VCaP (cell line): ENCODE data around the gene STYK1.

ENCODE experiments used
- H3K27ac ChIP-seq: fragments of 450-650 bp; 2 replicates; pipeline ENCODE4 v1.5.1; 2017
- TF ChIP-seq, protein P1 (sequence below): fragments of 450-650 bp; conservative IDR thresholded peaks from 2 replicates; pipeline ENCODE4 v1.5.1; 2017; ENCODE audit warnings: mild to moderate bottlenecking, moderate library complexity

STYK1 gene

DNA sequence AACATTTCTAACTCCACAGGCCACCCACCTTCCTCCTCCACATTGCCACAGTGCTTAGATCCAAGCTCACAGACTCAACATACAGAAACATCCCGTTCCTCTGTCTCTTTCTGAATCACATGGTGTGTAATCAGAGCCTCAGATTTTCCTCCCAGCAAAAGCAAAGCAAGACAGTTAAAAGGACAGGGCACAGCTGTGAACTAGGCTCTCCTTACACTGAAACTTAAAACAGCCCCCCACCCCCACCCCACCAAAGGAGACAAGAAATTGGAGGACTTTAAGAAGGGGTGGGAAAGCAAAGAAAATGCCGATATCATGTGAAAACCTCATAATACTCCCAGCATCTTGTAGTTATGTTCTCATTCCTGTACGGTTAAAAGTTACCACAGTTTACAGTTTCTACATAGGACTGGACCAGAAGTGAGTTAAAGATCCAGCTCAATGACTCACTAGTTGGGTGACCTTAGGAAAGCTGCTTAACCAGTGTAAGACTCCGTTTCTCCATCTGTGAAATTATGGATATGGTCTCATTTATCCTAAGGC, 44.5 kb upstream of the STYK1 start:
- TF ChIP-seq, protein P1, sequence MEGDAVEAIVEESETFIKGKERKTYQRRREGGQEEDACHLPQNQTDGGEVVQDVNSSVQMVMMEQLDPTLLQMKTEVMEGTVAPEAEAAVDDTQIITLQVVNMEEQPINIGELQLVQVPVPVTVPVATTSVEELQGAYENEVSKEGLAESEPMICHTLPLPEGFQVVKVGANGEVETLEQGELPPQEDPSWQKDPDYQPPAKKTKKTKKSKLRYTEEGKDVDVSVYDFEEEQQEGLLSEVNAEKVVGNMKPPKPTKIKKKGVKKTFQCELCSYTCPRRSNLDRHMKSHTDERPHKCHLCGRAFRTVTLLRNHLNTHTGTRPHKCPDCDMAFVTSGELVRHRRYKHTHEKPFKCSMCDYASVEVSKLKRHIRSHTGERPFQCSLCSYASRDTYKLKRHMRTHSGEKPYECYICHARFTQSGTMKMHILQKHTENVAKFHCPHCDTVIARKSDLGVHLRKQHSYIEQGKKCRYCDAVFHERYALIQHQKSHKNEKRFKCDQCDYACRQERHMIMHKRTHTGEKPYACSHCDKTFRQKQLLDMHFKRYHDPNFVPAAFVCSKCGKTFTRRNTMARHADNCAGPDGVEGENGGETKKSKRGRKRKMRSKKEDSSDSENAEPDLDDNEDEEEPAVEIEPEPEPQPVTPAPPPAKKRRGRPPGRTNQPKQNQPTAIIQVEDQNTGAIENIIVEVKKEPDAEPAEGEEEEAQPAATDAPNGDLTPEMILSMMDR, result no peak
- peak overlapping the region; percentile 97 for H3K27ac ChIP-seq

DNA sequence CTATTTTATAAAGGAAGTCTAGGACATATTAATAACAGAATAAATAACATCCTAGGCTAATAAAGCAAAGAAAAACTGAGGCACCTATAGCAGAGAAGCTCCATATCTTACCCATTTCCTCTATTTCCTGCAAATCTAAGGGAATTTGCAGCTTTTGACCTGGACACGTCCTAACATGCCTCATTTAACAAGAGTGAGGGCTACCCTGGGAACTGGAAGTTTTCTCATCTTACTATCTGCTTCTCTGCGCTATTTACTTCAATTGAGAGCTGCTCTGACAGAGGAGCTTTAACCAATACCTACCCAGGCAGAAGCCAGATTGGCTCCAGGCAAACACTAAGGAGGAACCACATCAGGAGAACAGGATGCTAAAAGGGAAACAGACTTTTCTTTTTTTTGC, 43.6 kb upstream of the STYK1 start:
- H3K27ac ChIP-seq, result peak overlapping the region; percentile 97
- TF ChIP-seq, protein P1, result no peak

DNA sequence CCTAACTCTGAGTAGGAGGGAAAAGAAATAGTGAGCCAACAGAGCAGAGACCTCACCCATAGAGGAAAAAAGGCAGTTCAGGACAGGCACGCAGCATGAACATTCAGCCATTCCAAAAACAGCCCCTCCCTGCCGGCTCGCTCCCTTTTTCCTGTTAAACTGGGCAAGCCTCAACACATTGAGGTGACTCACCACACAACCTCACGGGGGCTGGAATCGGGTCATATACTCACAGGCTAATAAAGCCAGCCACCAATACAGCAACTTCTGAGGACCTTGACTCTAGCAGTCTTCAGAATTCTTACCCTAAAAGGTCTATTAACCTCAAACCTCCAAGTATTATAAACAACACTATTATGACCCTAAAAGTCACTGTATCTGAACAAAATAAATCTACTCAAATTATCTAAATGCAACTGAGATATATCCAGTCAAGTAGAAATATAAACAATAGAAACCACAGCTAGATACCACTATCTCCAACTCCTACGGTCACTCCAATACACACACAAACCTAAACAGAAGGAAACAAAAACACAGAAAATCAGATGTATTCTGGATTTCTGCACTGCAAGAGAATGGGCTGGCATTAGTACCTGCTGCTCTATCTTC, 43.0 kb upstream of the STYK1 start:
- peak overlapping the region; percentile 97 for H3K27ac ChIP-seq
- TF ChIP-seq, protein P1, result no peak

DNA sequence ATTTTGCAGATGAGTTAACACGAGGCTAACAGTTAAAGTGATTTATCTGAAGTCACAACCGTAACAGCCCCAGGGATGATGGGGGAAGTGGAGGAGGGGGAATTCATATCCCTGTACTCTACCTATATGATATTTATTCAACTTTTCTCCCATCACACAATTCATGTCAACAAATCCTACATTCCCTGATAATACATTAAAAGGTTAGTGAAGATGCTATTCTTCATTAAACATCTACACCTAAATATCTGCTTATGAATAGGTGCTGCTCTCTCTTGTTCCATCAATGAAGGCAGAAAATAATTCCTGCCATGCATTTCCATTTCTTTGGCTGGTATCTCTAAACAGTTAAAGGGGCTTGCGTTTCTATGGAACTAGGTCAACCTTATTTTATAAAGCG, 42.4 kb upstream of the STYK1 start:
- H3K27ac ChIP-seq, result peak overlapping the region; percentile 97
- TF ChIP-seq, protein P1, result no peak

DNA sequence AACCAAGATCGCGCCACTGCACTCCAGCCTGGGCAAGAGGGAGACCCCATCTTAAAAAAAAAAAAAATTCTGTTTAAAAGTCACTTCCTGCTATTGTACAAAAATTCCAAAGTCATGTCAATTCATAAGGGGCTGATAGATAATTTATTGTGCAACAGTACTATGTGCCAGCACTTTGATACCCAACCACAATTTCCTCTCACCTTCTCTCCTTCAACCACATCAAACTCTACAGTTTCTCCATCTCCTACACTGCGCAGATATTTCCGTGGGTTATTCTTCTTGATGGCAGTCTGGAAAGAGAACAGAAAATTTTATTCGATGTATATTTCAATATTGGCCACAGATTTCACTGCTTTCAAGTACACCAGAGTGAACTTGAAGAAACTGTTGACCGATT, 41.6 kb upstream of the STYK1 start:
- peak overlapping the region; percentile 97 for H3K27ac ChIP-seq
- TF ChIP-seq, protein P1, result no peak

DNA sequence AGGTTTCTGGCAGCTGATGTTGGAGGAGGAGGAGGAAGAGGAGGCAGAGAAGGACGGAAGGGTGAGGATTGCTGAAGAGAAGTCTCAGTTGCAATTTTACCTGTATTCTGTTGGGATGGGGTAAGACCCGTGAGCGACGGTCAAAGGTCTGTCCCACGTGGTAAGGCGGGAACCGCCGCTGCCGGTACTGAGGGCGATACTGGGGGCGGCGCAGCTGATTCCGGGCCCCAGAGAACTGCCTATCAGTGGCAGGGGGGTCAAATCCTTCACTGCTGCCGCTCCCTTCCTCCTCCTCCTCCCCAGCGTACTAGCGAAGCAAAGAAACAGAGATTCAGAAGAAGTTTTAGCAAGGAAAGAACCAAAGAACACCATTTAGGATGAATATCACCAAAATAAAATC, 36.0 kb upstream of the STYK1 start:
- TF ChIP-seq, protein P1, result no peak
- no peak overlapping the region for H3K27ac ChIP-seq

DNA sequence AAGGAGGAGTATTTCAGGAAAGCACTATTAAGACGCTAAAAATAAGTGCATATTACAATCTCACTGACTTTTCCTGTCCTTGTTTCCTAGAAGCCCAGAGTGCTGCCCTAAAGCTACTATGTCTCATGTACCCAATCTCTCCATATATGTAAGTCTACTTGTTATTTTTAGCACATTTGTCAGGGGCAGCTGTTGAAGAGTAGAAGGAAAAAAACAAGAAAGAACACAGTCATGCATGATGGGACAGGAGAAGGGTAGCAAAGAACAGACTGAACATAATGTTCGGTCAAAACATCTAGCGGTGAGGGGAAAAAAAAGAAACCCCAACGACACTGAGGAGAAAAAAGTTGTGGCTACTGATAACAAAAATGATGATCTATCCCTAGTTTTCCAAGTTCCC, 35.0 kb upstream of the STYK1 start:
- H3K27ac ChIP-seq, result no peak overlapping the region
- TF ChIP-seq, protein P1, result no peak
